Liver (tissue), 9 donors: ENCODE measurements around the gene RBCK1. TPM values are rescaled to one million over a fixed set of nuclear protein-coding genes. Genes with fewer than 3 reads are reported as not detected.
"Not testable (repeated sequence)": the region's sequence is repeated elsewhere in the genome, so short reads cannot be mapped to it uniquely, and the experiment has no call there.

Source experiments
- DNase-seq: peaks from one replicate; pipeline ENCODE4 v3.0.0-alpha.2; 2017; ENCODE audit warnings: low spot score
- H3K27ac ChIP-seq, 2 donors: one replicate each; pipeline ENCODE4 v1.7.0; 2013; ENCODE audit warnings: inconsistent platforms in 2 of 2, low read length in 2 of 2, control low read depth in 1 of 2, low read depth in 1 of 2, mild to moderate bottlenecking in 1 of 2
- H3K27me3 ChIP-seq, 4 donors: one replicate each; pipeline versions ENCODE4 v1.6.1 to v1.7.0; 2013; ENCODE audit warnings: low read length in 3 of 4, inconsistent platforms in 1 of 4, mild to moderate bottlenecking in 1 of 4, moderate library complexity in 1 of 4; ENCODE audit not compliant: control insufficient read depth in 4 of 4, insufficient read depth in 4 of 4
- H3K36me3 ChIP-seq, 4 donors: one replicate each; pipeline versions ENCODE4 v1.6.1 to v1.7.0; 2013; ENCODE audit warnings: low read length in 3 of 4, mild to moderate bottlenecking in 3 of 4, low read depth in 1 of 4, moderate library complexity in 1 of 4; ENCODE audit not compliant: control insufficient read depth in 4 of 4, insufficient read depth in 3 of 4
- H3K4me1 ChIP-seq, 4 donors: one replicate each; pipeline versions ENCODE4 v1.6.1 to v1.7.0; 2013; ENCODE audit warnings: low read length in 3 of 4, mild to moderate bottlenecking in 3 of 4, moderate library complexity in 1 of 4; ENCODE audit not compliant: control insufficient read depth in 4 of 4, insufficient read depth in 4 of 4
- H3K4me3 ChIP-seq, 3 donors: one replicate each; pipeline versions ENCODE4 v1.6.1 to v1.7.0; 2013; ENCODE audit warnings: low read length in 3 of 3, control low read depth in 1 of 3, low read depth in 1 of 3, mild to moderate bottlenecking in 1 of 3
- H3K9ac ChIP-seq, 2 donors: one replicate each; pipeline ENCODE4 v1.7.0; 2013; ENCODE audit warnings: low read length in 2 of 2, mild to moderate bottlenecking in 2 of 2, moderate library complexity in 2 of 2, control low read depth in 1 of 2, low read depth in 1 of 2
- H3K9me3 ChIP-seq, 4 donors: one replicate each; pipeline versions ENCODE4 v1.6.1 to v1.7.0; 2013; ENCODE audit warnings: low read length in 3 of 4; ENCODE audit not compliant: control insufficient read depth in 4 of 4
- FOXA1 ChIP-seq: IDR thresholded peaks from 2 replicates; pipeline ENCODE4 v1.6.1; 2016; ENCODE audit warnings: antibody characterized with exemption
- HNF4A ChIP-seq, 2 donors: conservative IDR thresholded peaks; 2 replicates each; pipeline ENCODE4 v1.6.1; 2016; ENCODE audit warnings: antibody characterized with exemption in 2 of 2, mild to moderate bottlenecking in 2 of 2
- JUND ChIP-seq, 2 donors: IDR thresholded peaks; 2 replicates each; pipeline ENCODE4 v1.6.1; 2016; ENCODE audit warnings: antibody characterized with exemption in 2 of 2
- NR2F2 ChIP-seq: IDR thresholded peaks from 2 replicates; pipeline ENCODE4 v1.6.1; 2016; ENCODE audit warnings: antibody characterized with exemption
- RAD21 ChIP-seq, 2 donors: IDR thresholded peaks; 2 replicates each; pipeline ENCODE4 v1.6.1; 2016; ENCODE audit warnings: antibody characterized with exemption in 2 of 2, mild to moderate bottlenecking in 2 of 2
- TAF1 ChIP-seq: conservative IDR thresholded peaks from 2 replicates; pipeline ENCODE4 v1.6.1; 2016; ENCODE audit warnings: antibody characterized with exemption, mild to moderate bottlenecking
- WGBS: extraction: QIAGEN DNeasy Blood & Tissue Kit; methylation state at CpG from one replicate; pipeline ENCODE4 v1.1.7; 2013; 5-methylcytosine and 5-hydroxymethylcytosine counted together
- polyA plus RNA-seq, 2 donors: library from polyadenylated mRNA; stranded (reverse) in 1 of 2; unstranded in 1 of 2; fragments of 200-250 nt in 1 of 2; fragments of >200 nt in 1 of 2; fragmentation: Nextera tagmentation in 1 of 2; extraction: Ambion mirVana in 1 of 2; gene quantifications; one replicate each; pipeline versions ENCODE4 v1.2.1 to v1.2.3, GENCODE V29; 2013 to 2015
- total RNA-seq, 2 donors: library from RNA; depleted of rRNA; stranded (reverse); fragments of >200 nt; gene quantifications; one replicate each; pipeline ENCODE4 v1.2.3, GENCODE V29; 2014
- TF ChIP-seq, protein P1 (sequence below): IDR thresholded peaks from 2 replicates; pipeline ENCODE4 v1.6.1; 2016; ENCODE audit warnings: antibody characterized with exemption
- TF ChIP-seq, protein P2 (sequence below): fragments of 150-350 bp; IDR thresholded peaks from 2 replicates; pipeline ENCODE4 v1.5.1; 2017; ENCODE audit warnings: improper control_type of control experiment, low read depth, low read length; ENCODE audit not compliant: missing input control
- TF ChIP-seq, protein P3 (sequence below): IDR thresholded peaks from 2 replicates; pipeline ENCODE4 v1.6.1; 2016; ENCODE audit warnings: antibody characterized with exemption
- donor health status: healthy.
- donor health status: healthy.
- donor health status: healthy.
- donor health status: healthy.
- donor health status: healthy.

The RBCK1 gene
- total and polyA plus RNA-seq, 4 donors, result 18.0 to 62.6 (median 54.8) TPM

DNA sequence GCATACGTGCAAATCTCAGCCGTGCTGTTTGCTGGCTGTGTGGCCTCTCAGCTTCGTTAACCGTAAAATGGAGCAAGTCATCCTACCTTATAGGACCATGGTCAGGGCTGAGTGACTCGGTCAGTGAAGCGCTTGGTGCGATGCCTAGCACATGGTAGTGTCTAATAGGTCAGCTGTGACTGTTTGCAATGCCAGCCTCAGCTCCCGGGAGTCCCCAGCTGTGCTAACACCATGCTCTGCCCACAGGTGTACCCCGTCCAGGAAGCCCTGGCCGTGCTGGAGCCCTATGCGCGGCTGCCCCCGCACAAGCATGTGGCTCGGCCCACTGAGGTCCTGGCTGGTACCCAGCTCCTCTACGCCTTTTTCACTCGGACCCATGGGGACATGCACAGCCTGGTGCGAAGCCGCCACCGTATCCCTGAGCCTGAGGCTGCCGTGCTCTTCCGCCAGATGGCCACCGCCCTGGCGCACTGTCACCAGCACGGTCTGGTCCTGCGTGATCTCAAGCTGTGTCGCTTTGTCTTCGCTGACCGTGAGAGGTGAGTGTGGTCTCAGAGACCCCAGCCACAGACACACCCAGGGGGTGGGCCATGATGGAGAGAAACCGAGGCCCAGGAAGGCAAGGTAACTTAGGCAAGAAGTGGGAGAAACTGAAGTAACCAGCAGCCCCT is 16.9 kb upstream of the RBCK1 start:
- Histone ChIP-seq H3K4me1 (peaks cover 7 to 43% (median 26%) of the 10 kb centered on the region in 4 donors), H3K4me3 (no peak overlapping the region), H3K9ac (peak overlapping the region in 1 of 2 donors; percentile 21), H3K27ac (peak overlapping the region; percentile 67 to 79), H3K27me3 (no peaks in the 10 kb centered on the region), H3K36me3 (peaks cover 4 to 30% (median 21%) of the 10 kb centered on the region in 4 donors), H3K9me3 (no peaks in the 10 kb centered on the region)
- WGBS, result 94% methylated on average over 29 of the region's 29 CpGs
- TF ChIP-seq, protein P1, sequence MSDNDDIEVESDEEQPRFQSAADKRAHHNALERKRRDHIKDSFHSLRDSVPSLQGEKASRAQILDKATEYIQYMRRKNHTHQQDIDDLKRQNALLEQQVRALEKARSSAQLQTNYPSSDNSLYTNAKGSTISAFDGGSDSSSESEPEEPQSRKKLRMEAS, result no peak
- TF ChIP-seq TAF1 (no peak), JUND (IDR thresholded peaks at IDR 0.05) (no peak), HNF4A (conservative IDR thresholded peaks at IDR 0.05) (no peak), RAD21 (IDR thresholded peaks at IDR 0.05) (no peak)
- TF ChIP-seq, protein P2, sequence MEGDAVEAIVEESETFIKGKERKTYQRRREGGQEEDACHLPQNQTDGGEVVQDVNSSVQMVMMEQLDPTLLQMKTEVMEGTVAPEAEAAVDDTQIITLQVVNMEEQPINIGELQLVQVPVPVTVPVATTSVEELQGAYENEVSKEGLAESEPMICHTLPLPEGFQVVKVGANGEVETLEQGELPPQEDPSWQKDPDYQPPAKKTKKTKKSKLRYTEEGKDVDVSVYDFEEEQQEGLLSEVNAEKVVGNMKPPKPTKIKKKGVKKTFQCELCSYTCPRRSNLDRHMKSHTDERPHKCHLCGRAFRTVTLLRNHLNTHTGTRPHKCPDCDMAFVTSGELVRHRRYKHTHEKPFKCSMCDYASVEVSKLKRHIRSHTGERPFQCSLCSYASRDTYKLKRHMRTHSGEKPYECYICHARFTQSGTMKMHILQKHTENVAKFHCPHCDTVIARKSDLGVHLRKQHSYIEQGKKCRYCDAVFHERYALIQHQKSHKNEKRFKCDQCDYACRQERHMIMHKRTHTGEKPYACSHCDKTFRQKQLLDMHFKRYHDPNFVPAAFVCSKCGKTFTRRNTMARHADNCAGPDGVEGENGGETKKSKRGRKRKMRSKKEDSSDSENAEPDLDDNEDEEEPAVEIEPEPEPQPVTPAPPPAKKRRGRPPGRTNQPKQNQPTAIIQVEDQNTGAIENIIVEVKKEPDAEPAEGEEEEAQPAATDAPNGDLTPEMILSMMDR, result no peak
- DNase-seq, result no peak

DNA sequence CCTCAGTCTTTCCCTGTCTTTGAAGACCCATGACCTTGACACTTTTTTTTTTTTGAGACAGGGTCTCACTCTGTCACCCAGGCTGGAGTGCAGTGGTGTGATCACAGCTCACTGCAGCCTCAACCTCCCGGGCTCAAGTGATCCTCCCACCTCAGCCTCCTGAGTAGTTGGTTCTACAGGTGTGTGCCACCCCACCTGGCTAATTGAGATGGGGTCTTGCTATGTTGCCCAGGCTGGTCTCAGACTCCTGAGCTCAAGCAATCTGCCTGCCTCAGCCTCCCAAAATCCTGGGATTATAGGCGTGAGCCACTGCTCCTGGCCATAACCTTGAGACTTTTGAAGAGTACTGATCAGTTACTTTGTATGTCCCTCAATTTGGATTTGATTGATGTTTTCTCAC is 14.8 kb upstream of the RBCK1 start:
- Histone ChIP-seq H3K9ac (peak overlapping the region in 1 of 2 donors; percentile 19), H3K36me3 (peaks cover 0 to 29% (median 22%) of the 10 kb centered on the region in 4 donors), H3K27ac (peak overlapping the region; percentile 32 to 52), H3K4me1 (peaks cover 16 to 53% (median 32%) of the 10 kb centered on the region in 4 donors)
- not testable (repeated sequence) for H3K27me3 ChIP-seq, DNase-seq, H3K9me3 ChIP-seq, H3K4me3 ChIP-seq
- WGBS, result 97% methylated on average over 2 of the region's 2 CpGs

DNA sequence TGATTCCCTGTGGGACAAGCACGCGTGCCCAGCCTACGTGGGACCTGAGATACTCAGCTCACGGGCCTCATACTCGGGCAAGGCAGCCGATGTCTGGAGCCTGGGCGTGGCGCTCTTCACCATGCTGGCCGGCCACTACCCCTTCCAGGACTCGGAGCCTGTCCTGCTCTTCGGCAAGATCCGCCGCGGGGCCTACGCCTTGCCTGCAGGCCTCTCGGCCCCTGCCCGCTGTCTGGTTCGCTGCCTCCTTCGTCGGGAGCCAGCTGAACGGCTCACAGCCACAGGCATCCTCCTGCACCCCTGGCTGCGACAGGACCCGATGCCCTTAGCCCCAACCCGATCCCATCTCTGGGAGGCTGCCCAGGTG is 11.9 kb upstream of the RBCK1 start:
- peaks cover 11 to 30% (median 16%) of the 10 kb centered on the region in 4 donors for H3K4me1 ChIP-seq
- TF ChIP-seq, protein P3, sequence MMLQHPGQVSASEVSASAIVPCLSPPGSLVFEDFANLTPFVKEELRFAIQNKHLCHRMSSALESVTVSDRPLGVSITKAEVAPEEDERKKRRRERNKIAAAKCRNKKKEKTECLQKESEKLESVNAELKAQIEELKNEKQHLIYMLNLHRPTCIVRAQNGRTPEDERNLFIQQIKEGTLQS, result no peak
- TF ChIP-seq RAD21 (IDR thresholded peaks at IDR 0.05) (no peak), NR2F2 (no peak), FOXA1 (no peak)
- DNase-seq, result no peak
- WGBS, result 96% methylated on average over 24 of the region's 24 CpGs
- no peaks in the 10 kb centered on the region for H3K27me3 ChIP-seq
- H3K36me3 ChIP-seq, result peaks cover 0 to 20% (median 15%) of the 10 kb centered on the region in 4 donors
- peak overlapping the region; percentile 13 to 72 for H3K9ac ChIP-seq
- peak overlapping the region; percentile 88 to 90 for H3K27ac ChIP-seq
- H3K9me3 ChIP-seq, result no peaks in the 10 kb centered on the region
- H3K4me3 ChIP-seq, result no peak overlapping the region
